T-helper 1 cell treated with Interleukin-12 subunit alpha and Interleukin-12 subunit beta and Interleukin-4 antibody, amounts not matched to agents 30 μg/mL and 1 μg/mL, for 36 hours (primary cell): ENCODE results near the gene LSM12.

Source experiments
- H3K27ac Mint-ChIP-seq: one replicate; pipeline ENCODE4 v1.8.0; 2021; ENCODE audit warnings: mild to moderate bottlenecking, mixed read lengths
- H3K27me3 Mint-ChIP-seq: one replicate; pipeline ENCODE4 v1.8.0; 2021; ENCODE audit warnings: low read depth, mixed read lengths
- H3K36me3 Mint-ChIP-seq: one replicate; pipeline ENCODE4 v1.8.0; 2021; ENCODE audit warnings: low read depth, mixed read lengths
- H3K4me1 Mint-ChIP-seq: one replicate; pipeline ENCODE4 v1.8.0; 2021; ENCODE audit warnings: low read depth, mixed read lengths
- H3K4me3 Mint-ChIP-seq: one replicate; pipeline ENCODE4 v1.8.0; 2021; ENCODE audit warnings: mild to moderate bottlenecking, moderate library complexity, mixed read lengths
- H3K9me3 Mint-ChIP-seq: one replicate; pipeline ENCODE4 v1.8.0; 2021; ENCODE audit warnings: mixed read lengths

LSM12 gene

DNA sequence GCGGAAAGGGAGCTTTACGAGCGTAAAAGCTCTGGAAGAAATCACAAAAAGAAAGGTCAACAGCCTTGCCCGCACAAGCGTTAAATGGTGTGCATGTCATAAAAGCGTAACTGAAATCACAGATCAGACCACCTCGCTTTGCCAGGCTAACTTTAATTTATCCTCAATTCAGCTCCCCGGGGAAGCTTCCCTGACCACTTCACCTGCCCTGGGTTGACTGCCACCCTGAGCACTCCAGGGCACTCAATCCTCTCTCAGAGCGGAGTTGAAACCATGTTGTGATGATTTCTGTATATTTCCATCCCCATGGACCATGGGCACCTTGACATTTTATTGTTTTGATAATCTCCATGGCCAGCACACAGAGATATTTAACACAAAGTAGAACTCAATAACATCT, 78.2 kb downstream of the LSM12 start:
- peaks cover 39% of the 10 kb centered on the region for H3K27me3 Mint-ChIP-seq
- H3K36me3 Mint-ChIP-seq, result no peaks in the 10 kb centered on the region
- H3K27ac Mint-ChIP-seq, result no peak overlapping the region
- no peaks in the 10 kb centered on the region for H3K9me3 Mint-ChIP-seq
- H3K4me1 Mint-ChIP-seq, result peaks cover 9% of the 10 kb centered on the region
- no peak overlapping the region for H3K4me3 Mint-ChIP-seq

DNA sequence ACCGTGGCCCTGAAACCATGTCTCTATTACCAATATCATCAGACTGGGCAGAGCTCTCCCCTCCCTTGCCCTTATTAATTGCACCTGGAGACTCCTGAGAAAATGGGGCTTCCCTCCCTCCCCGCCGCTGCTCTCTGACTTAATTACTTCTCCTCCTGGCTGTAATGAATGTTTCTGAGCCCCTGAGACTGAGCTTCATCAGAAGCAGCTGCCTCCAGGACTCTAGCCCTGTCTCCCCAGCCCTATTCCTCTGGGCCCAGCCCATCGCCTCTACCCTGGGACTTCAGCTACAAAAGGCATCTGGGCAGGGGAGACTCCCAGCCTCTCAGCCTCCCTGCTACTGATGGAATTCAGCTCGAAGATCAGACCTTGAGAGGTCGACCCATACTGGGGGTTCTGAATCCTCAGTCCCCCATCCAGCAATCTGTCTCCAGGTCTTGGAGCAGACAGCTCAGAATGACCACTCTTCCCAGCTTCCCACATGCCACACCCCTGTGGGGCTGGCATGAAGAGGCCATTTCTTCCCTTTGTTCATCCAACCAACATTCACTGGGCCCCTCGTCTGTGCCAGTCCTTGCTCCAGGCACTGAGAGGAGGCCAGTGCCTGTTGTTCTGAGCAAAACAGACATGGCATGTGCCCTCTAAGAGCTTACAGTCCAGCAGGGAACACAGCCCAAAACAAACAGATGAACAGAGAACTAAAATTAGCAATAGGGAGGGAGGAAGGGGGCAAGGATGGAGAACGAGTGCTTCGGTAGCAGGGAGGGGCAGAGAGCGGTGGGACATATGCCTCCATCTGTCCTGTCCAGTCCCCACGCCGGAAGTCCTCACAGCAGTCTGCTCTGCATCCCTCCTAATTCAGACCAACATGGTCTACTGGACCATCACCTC, 79.1 kb downstream of the LSM12 start:
- Mint-ChIP-seq H3K36me3 (no peaks in the 10 kb centered on the region), H3K27me3 (peaks cover 48% of the 10 kb centered on the region), H3K27ac (no peak overlapping the region), H3K4me1 (peaks cover 9% of the 10 kb centered on the region), H3K9me3 (no peaks in the 10 kb centered on the region), H3K4me3 (no peak overlapping the region)

DNA sequence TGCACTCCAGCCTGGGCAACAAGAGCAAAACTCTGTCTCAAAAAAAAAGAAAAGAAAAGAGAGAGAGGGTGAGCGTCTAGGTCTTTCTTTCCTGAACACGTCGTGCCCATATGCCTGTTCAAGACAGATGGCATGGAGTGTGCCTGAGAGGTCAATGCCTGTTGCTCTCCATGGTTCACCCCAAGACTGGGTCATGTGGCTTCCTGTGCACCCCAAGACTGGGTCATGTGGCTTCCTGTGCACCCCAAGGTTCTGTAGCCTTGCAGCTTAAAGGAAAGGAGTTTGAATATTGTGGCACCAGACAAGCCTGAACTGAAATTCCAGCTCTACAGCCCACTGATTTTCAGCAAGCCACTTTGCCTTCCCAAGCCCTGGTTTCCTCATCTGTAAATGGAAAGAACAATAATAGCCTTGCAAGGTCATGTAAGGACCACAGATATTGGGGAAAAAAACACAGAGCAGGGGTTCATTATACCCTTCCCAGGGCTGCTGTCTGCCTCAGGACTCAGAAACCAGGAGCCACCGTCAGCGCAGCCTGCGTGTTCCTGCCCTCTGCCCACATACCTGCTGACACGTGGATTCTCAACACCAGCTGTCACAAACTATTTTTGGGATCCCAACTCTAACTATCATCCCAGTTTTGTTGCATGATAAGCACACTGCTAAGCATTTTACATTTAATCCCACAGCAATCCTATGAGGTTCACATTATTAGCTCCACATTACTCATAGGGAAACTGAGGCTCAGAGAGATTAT, 80.1 kb downstream of the LSM12 start:
- Mint-ChIP-seq H3K4me3 (no peak overlapping the region), H3K27ac (no peak overlapping the region), H3K4me1 (peaks cover 9% of the 10 kb centered on the region), H3K27me3 (peaks cover 58% of the 10 kb centered on the region), H3K36me3 (no peaks in the 10 kb centered on the region), H3K9me3 (no peaks in the 10 kb centered on the region)

DNA sequence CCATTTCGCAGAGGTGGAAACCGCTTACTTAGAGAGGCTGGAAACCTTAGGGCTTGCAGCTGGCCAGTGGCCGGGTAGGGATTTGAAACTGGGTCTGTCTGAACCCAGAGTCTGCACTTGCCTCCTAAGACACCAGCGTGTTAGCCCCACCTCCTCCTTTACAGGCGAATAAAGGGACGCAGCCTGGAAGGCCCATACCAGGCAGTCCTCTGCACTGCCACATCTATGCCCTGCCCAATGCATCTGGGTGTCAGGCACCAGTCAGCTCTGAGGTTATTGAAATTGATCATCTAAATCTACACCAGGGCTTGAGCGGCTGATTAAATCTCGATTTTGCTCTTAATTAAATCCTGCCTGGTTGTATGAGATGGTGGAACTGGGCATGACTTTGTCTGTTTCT, 82.0 kb downstream of the LSM12 start:
- Mint-ChIP-seq H3K4me1 (peaks cover 9% of the 10 kb centered on the region), H3K9me3 (no peaks in the 10 kb centered on the region), H3K36me3 (no peaks in the 10 kb centered on the region), H3K4me3 (no peak overlapping the region), H3K27me3 (peaks cover 66% of the 10 kb centered on the region), H3K27ac (no peak overlapping the region)
